Heart left ventricle (tissue), 16 donors: ENCODE data around the gene KCNAB1. TPM values are rescaled to one million over a fixed set of nuclear protein-coding genes. Genes with fewer than 3 reads are reported as not detected.
"Not testable (repeated sequence)": the region's sequence is repeated elsewhere in the genome, so short reads cannot be mapped to it uniquely, and the experiment has no call there.

Experiments used
- ATAC-seq, 4 donors: fragments of 200-7000 bp; cut with Tn5 transposase; one replicate each; pipeline ENCODE4 v1.9.1; 2020 to 2022; ENCODE audit warnings: moderate library complexity in 4 of 4, mild to moderate bottlenecking in 3 of 4, moderate number of reproducible peaks in 1 of 4
- DNase-seq, 5 donors: peaks; one replicate each; pipeline ENCODE4 v3.0.0-alpha.2; 2020
- H3K27ac ChIP-seq, 12 donors: fragments of 200-600 bp; sonication (generic) in 4 of 12; one replicate each; pipeline versions ENCODE4 v1.5.0 to v1.8.0; 2016 to 2022; ENCODE audit warnings: mild to moderate bottlenecking in 2 of 12
- H3K27me3 ChIP-seq, 9 donors: fragments of 200-600 bp; sonication (generic) in 2 of 9; one replicate each; pipeline versions ENCODE4 v1.5.1 to v1.8.0; 2016 to 2022; ENCODE audit warnings: mild to moderate bottlenecking in 3 of 9
- H3K36me3 ChIP-seq, 9 donors: fragments of 200-600 bp; sonication (generic) in 2 of 9; one replicate each; pipeline versions ENCODE4 v1.5.0 to v1.8.0; 2018 to 2022; ENCODE audit warnings: mild to moderate bottlenecking in 2 of 9
- H3K4me1 ChIP-seq, 12 donors: fragments of 200-600 bp; sonication (generic) in 4 of 12; one replicate each; pipeline versions ENCODE4 v1.5.0 to v1.8.0; 2016 to 2022; ENCODE audit warnings: mild to moderate bottlenecking in 3 of 12
- H3K4me3 ChIP-seq, 12 donors: fragments of 200-600 bp; sonication (generic) in 4 of 12; one replicate each; pipeline versions ENCODE4 v1.5.0 to v1.8.0; 2017 to 2022; ENCODE audit warnings: mild to moderate bottlenecking in 9 of 12, moderate library complexity in 4 of 12
- H3K9me3 ChIP-seq, 12 donors: fragments of 200-600 bp; sonication (generic) in 4 of 12; one replicate each; pipeline versions ENCODE4 v1.5.0 to v1.8.0; 2016 to 2022; ENCODE audit warnings: mild to moderate bottlenecking in 1 of 12
- POLR2A ChIP-seq, 2 donors: fragments of 450-650 bp; IDR thresholded peaks; one replicate each; pipeline ENCODE4 v1.6.1; 2017; ENCODE audit warnings: antibody characterized with exemption in 2 of 2, mild to moderate bottlenecking in 2 of 2, moderate library complexity in 2 of 2
- whole genome bisulfite sequencing, 4 donors: extraction: QIAGEN DNeasy Blood & Tissue Kit in 2 of 4; methylation state at CpG; one replicate each; pipeline versions ENCODE4 v1.1.5 to v1.1.7; 2013 to 2018; 5-methylcytosine and 5-hydroxymethylcytosine counted together
- intact Hi-C, 10 donors: fragments of 100-400 bp; cut with DNase I; formaldehyde crosslinking; loops; one replicate each; pipeline versions ENCODE4 v1.11.1 to v1.14.2; 2022
- polyA plus RNA-seq, 2 donors: library from polyadenylated mRNA; stranded (reverse); fragments of 200-250 nt; gene quantifications; one replicate each; pipeline ENCODE4 v1.2.3, GENCODE V29; 2013
- total RNA-seq, 9 donors: library from RNA; depleted of rRNA in 2 of 9; stranded (reverse); fragments of >200 nt in 2 of 9; fragmentation: NEBNext Ultra II Directional in 3 of 9; extraction: Animal tissue kit (Norgen Biotek cat#: 25700) in 3 of 9; gene quantifications; one replicate each; pipeline versions ENCODE4 v1.1.0 to v1.2.4, GENCODE V29; 2016 to 2023
- TF ChIP-seq, protein P1 (sequence below), 12 donors: fragments of 200-600 bp; sonication (generic) in 4 of 12; IDR thresholded peaks; one replicate each; pipeline versions ENCODE4 v1.5.0 to v1.8.0; 2018 to 2022; ENCODE audit warnings: antibody characterized with exemption in 12 of 12, mild to moderate bottlenecking in 5 of 12
- donor health status: ischemic (EF 13 %, LVEDD 7.1; RV severe dilation, severe dysfunction).
- donor health status: healthy with polysubstance abuse.
- donor health status: DM: no; HTN: yes; CAD: no.
- donor health status: DM: no; HTN: no; CAD: no.
- donor health status: ischemic (EF 25% LVEDD 6.9; RV normal size, moderate dysfunction).
- donor health status: ischemic (EF 25% LVEDD 5.7; RV mildly dilated, moderate dysfunction).
- donor health status: healthy.
- donor health status: DM: yes; HTN: yes; CAD: no.
- donor health status: ischemic (EF 35%, LVEDD 5.7; RV mildly dilated, moderate dysfunction).
- donor health status: nonischemic (EF 11% LVEDD 7.7; RV severe dilation, severe dysfunction).
- donor health status: DM: yes; HTN: yes; CAD: no.
- donor health status: PGD.
- donor health status: ischemic (EF 29% LVEDD 5.4; RV normal size, mild dysfunction).
- donor health status: nonischemic (EF 23%, LVEDD 6.1; RV moderate dilation, normal function).

KCNAB1 gene
- total and polyA plus RNA-seq, 11 donors: 1.1 to 3.5 (median 2.3) TPM

- no peak for ATAC-seq
- whole genome bisulfite sequencing, 4 donors: 64 to 72% (median 67%) methylated on average over 1 of the region's 1 CpG
- Histone ChIP-seq H3K4me1 (peaks cover 0 to 11% (median 0%) of the 10 kb centered on the region in 12 donors), H3K36me3 (no peaks in the 10 kb centered on the region), H3K4me3 (no peak overlapping the region), H3K27me3 (peaks cover 0 to 3% (median 0%) of the 10 kb centered on the region in 9 donors), H3K9me3 (no peaks in the 10 kb centered on the region), H3K27ac (no peak overlapping the region)
- TF ChIP-seq POLR2A (IDR thresholded peaks at IDR 0.05): no peak
- TF ChIP-seq, protein P1, sequence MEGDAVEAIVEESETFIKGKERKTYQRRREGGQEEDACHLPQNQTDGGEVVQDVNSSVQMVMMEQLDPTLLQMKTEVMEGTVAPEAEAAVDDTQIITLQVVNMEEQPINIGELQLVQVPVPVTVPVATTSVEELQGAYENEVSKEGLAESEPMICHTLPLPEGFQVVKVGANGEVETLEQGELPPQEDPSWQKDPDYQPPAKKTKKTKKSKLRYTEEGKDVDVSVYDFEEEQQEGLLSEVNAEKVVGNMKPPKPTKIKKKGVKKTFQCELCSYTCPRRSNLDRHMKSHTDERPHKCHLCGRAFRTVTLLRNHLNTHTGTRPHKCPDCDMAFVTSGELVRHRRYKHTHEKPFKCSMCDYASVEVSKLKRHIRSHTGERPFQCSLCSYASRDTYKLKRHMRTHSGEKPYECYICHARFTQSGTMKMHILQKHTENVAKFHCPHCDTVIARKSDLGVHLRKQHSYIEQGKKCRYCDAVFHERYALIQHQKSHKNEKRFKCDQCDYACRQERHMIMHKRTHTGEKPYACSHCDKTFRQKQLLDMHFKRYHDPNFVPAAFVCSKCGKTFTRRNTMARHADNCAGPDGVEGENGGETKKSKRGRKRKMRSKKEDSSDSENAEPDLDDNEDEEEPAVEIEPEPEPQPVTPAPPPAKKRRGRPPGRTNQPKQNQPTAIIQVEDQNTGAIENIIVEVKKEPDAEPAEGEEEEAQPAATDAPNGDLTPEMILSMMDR (IDR thresholded peaks at IDR 0.05): no peak
- intact Hi-C loops: no loop called here
- DNase-seq: no peak
Observed at GRCh38 chr3:156563900-156564682, 443.7 kb downstream of the KCNAB1 start.

- 81 to 87% (median 85%) methylated on average over 8 of the region's 8 CpGs for WGBS, 4 donors
Observed at GRCh38 chr3:156569016-156569415, 448.6 kb downstream of the KCNAB1 start.

GRCh38 chr3:156569881-156570280, 449.5 kb downstream of the KCNAB1 start:
- WGBS, 4 donors: 72 to 78% (median 75%) methylated on average over 4 of the region's 4 CpGs
- H3K4me1 ChIP-seq, ATAC-seq, H3K36me3 ChIP-seq, H3K4me3 ChIP-seq, H3K27me3 ChIP-seq, DNase-seq, intact Hi-C loops, H3K9me3 ChIP-seq, H3K27ac ChIP-seq: not testable (repeated sequence)

More at GRCh38 chr3:156569016-156569415, 448.6 kb downstream of the KCNAB1 start:
- H3K4me1 ChIP-seq, intact Hi-C loops, H3K4me3 ChIP-seq, H3K36me3 ChIP-seq, ATAC-seq, H3K27ac ChIP-seq, H3K9me3 ChIP-seq, H3K27me3 ChIP-seq, DNase-seq: not testable (repeated sequence)

GRCh38 chr3:156575641-156576040, 455.3 kb downstream of the KCNAB1 start:
- intact Hi-C loops: no loop called here
- H3K4me1 ChIP-seq: peaks cover 0 to 32% (median 0%) of the 10 kb centered on the region in 12 donors

DNA sequence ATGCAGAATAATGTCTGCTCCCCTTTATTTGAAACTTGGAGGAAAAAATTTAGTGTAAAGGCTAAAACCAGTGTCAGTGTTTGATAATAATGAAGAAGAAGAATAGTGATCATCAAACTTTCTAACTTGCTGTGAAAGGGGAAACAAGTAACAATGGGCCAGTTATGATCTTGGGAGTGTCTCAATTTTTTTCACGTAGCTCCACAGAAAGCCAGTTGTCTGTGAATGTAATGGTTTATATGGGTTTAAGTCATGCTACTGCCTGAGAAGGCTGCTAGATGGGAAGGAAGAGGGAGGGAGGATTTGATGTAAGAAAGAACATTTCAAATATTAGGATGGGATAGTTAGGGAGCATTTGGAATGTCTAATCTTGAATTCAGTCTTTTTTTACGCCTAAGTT, 455.7 kb downstream of the KCNAB1 start:
- H3K36me3 ChIP-seq: no peaks in the 10 kb centered on the region
- peaks cover 0 to 32% (median 0%) of the 10 kb centered on the region in 12 donors for H3K4me1 ChIP-seq
- ATAC-seq (no peak), DNase-seq (no peak)
- WGBS, 4 donors: 78 to 79% (median 78%) methylated on average over 2 of the region's 2 CpGs
- H3K27ac ChIP-seq: no peak overlapping the region
- intact Hi-C loops: no loop called here
- H3K27me3 ChIP-seq: no peaks in the 10 kb centered on the region
- no peak for TF ChIP-seq POLR2A (IDR thresholded peaks at IDR 0.05)
- TF ChIP-seq, protein P1 (IDR thresholded peaks at IDR 0.05): no peak
- no peaks in the 10 kb centered on the region for H3K9me3 ChIP-seq
- no peak overlapping the region for H3K4me3 ChIP-seq

More at GRCh38 chr3:156575641-156576040, 455.3 kb downstream of the KCNAB1 start:
- Histone ChIP-seq H3K27me3 (no peaks in the 10 kb centered on the region), H3K27ac (no peak overlapping the region), H3K36me3 (no peaks in the 10 kb centered on the region), H3K9me3 (no peaks in the 10 kb centered on the region), H3K4me3 (no peak overlapping the region)
- TF ChIP-seq, protein P1 (IDR thresholded peaks at IDR 0.05): no peak
- TF ChIP-seq POLR2A (IDR thresholded peaks at IDR 0.05): no peak
- ATAC-seq (no peak), DNase-seq (no peak)
- WGBS, 4 donors: 86 to 95% (median 89%) methylated on average over 3 of the region's 3 CpGs
